GM12801 (cell line): Measurements from ENCODE around the gene MCMBP.

ENCODE experiments used
- CTCF ChIP-seq: IDR thresholded peaks from one replicate; pipeline ENCODE4 v1.5.1; 2011; ENCODE audit warnings: control low read depth; ENCODE audit not compliant: insufficient read length; ENCODE audit errors: extremely low read depth

The MCMBP gene

DNA sequence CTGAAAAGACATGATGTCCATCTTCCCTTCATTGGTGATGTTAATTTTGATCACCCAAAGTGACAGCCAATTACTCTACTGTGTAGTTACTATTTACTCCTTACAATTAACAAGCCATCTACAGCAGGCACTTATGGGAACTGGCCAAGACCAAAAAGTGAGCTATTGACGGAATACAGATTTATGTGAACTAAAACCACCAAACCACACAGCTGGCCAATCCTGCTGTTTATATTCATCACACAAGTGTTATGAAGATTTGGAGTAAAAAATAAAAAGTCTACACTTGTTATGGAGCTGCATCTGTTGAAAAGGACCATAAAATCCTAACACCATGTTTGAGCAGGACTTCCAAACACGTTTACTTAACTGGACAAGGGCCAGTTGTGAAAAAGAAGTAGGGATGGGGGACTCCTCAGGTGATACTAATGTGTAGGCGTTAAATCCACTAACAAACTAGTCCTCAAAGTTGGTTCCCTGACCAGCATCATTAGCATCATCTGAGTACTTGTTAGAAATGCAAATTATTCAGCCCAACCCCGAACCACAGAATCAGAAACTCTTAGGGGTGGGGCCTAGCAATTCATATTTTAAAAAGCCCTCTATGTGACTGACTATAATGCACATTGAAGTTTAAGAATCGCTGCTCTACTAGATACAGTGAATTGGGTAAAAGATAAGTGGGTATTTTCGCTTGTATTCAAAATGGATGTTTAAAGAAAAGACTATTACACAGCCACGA, 11.6 kb downstream of the MCMBP start:
- no peak for TF ChIP-seq CTCF

- no peak for TF ChIP-seq CTCF
Measured at GRCh38 chr10:119859420-119860258, 13.0 kb downstream of the MCMBP start.

DNA sequence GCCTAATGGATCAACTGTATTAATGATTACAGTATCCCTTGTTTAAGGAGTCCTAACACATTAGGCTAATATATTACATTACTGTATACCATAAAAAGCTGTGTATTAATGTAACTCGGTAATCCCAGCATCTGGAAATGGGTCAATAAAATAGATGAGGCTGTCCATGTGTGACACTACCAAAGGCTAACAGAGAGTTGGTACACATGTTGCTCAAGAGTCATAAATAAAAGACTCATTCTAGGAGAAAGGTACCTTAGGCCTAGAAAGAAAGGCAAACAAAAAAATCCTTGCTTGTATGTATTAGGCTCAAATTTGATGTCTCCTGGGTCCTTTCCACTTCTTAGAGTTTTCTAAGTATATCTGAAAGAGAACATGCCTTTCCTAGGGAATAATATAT, 14.6 kb downstream of the MCMBP start:
- TF ChIP-seq CTCF: no peak

GRCh38 chr10:119853574-119853973, 19.1 kb downstream of the MCMBP start:
- TF ChIP-seq CTCF: no peak

- TF ChIP-seq CTCF: no peak
Measured at GRCh38 chr10:119852822-119853221, 19.8 kb downstream of the MCMBP start.

DNA sequence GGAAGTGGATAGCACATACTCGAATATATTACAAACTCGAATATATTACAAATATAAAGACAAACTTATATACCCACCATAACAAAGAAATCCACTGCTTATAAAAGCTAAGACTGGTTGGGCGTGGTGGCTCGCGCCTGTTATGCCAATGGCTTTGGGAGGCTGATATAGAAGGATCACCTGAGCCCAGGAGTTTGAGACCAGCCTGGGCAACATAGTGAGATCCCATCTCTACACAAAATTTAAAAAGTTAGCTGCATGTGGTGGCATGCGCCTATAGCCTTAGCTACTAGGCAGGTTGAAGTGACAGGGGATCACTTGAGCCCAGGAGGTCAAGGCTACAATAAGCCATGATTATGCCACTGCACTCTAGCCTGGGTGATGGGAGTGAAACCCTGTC, 20.4 kb downstream of the MCMBP start:
- TF ChIP-seq CTCF: no peak

GRCh38 chr10:119849944-119850343, 22.7 kb downstream of the MCMBP start:
- TF ChIP-seq CTCF: no peak
